Activated T-cell treated with anti-CD3 and anti-CD28 coated beads, Interleukin-2, amount 50 U/mL, for 24 hours (primary cell): ENCODE results near the gene MOB3A.

ENCODE experiments used
- DNase-seq: peaks from one replicate; pipeline ENCODE4 v3.0.0-alpha.2; 2020
- H3K27ac Mint-ChIP-seq: 2 replicates; pipeline ENCODE4 v1.8.0; 2020; ENCODE audit warnings: mild to moderate bottlenecking, mixed read lengths
- H3K27me3 Mint-ChIP-seq: 2 replicates; pipeline ENCODE4 v1.8.0; 2020; ENCODE audit warnings: mixed read lengths
- H3K36me3 Mint-ChIP-seq: 2 replicates; pipeline ENCODE4 v1.8.0; 2020; ENCODE audit warnings: low read depth, mixed read lengths
- H3K4me1 Mint-ChIP-seq: 2 replicates; pipeline ENCODE4 v1.8.0; 2020; ENCODE audit warnings: low read depth, mixed read lengths
- H3K4me3 Mint-ChIP-seq: 2 replicates; pipeline ENCODE4 v1.8.0; 2020; ENCODE audit warnings: mild to moderate bottlenecking, moderate library complexity, mixed read lengths
- H3K9me3 Mint-ChIP-seq: 2 replicates; pipeline ENCODE4 v1.8.0; 2020; ENCODE audit warnings: mixed read lengths

MOB3A gene

GRCh38 chr19:2047076-2047448, 49.1 kb downstream of the MOB3A start:
- DNase-seq, result no peak
- peak overlapping the region; percentile 77 for H3K27ac Mint-ChIP-seq
- H3K9me3 Mint-ChIP-seq, result no peaks in the 10 kb centered on the region
- no peaks in the 10 kb centered on the region for H3K27me3 Mint-ChIP-seq
- H3K4me1 Mint-ChIP-seq, result peaks cover 56% of the 10 kb centered on the region
- peaks cover 55% of the 10 kb centered on the region for H3K36me3 Mint-ChIP-seq
- H3K4me3 Mint-ChIP-seq, result no peak overlapping the region

- Mint-ChIP-seq H3K9me3 (no peaks in the 10 kb centered on the region), H3K27ac (peak overlapping the region; percentile 77), H3K4me3 (no peak overlapping the region), H3K4me1 (peaks cover 52% of the 10 kb centered on the region), H3K36me3 (peaks cover 57% of the 10 kb centered on the region), H3K27me3 (no peaks in the 10 kb centered on the region)
- no peak for DNase-seq
Measured at GRCh38 chr19:2046046-2046907, 49.8 kb downstream of the MOB3A start.

- Mint-ChIP-seq H3K4me1 (peaks cover 57% of the 10 kb centered on the region), H3K36me3 (peaks cover 64% of the 10 kb centered on the region), H3K4me3 (no peak overlapping the region), H3K9me3 (no peaks in the 10 kb centered on the region), H3K27ac (peak overlapping the region; percentile 44), H3K27me3 (no peaks in the 10 kb centered on the region)
- no peak for DNase-seq
Measured at GRCh38 chr19:2045501-2046045, 50.6 kb downstream of the MOB3A start.

- DNase-seq, result no peak
- Mint-ChIP-seq H3K4me3 (no peak overlapping the region), H3K27ac (peak overlapping the region; percentile 84), H3K4me1 (peaks cover 58% of the 10 kb centered on the region), H3K9me3 (no peaks in the 10 kb centered on the region), H3K36me3 (peaks cover 68% of the 10 kb centered on the region), H3K27me3 (no peaks in the 10 kb centered on the region)
Measured at GRCh38 chr19:2044709-2045500, 51.2 kb downstream of the MOB3A start.

- H3K27ac Mint-ChIP-seq, result peak overlapping the region; percentile 61
- DNase-seq, result no peak
- H3K27me3 Mint-ChIP-seq, result no peaks in the 10 kb centered on the region
- peaks cover 51% of the 10 kb centered on the region for H3K4me1 Mint-ChIP-seq
- no peak overlapping the region for H3K4me3 Mint-ChIP-seq
- H3K36me3 Mint-ChIP-seq, result peaks cover 69% of the 10 kb centered on the region
- H3K9me3 Mint-ChIP-seq, result no peaks in the 10 kb centered on the region
Measured at GRCh38 chr19:2043961-2044708, 52.0 kb downstream of the MOB3A start.

GRCh38 chr19:2043251-2043641, 52.9 kb downstream of the MOB3A start:
- peaks cover 68% of the 10 kb centered on the region for H3K36me3 Mint-ChIP-seq
- peaks cover 44% of the 10 kb centered on the region for H3K4me1 Mint-ChIP-seq
- no peaks in the 10 kb centered on the region for H3K27me3 Mint-ChIP-seq
- DNase-seq, result no peak
- H3K4me3 Mint-ChIP-seq, result peak overlapping the region; percentile 75
- H3K27ac Mint-ChIP-seq, result peak overlapping the region; percentile 87
- no peaks in the 10 kb centered on the region for H3K9me3 Mint-ChIP-seq

- H3K4me1 Mint-ChIP-seq, result peaks cover 38% of the 10 kb centered on the region
- H3K4me3 Mint-ChIP-seq, result peak overlapping the region; percentile 75
- DNase-seq, result no peak
- peak overlapping the region; percentile 87 for H3K27ac Mint-ChIP-seq
- no peaks in the 10 kb centered on the region for H3K27me3 Mint-ChIP-seq
- no peaks in the 10 kb centered on the region for H3K9me3 Mint-ChIP-seq
- H3K36me3 Mint-ChIP-seq, result peaks cover 71% of the 10 kb centered on the region
Measured at GRCh38 chr19:2042485-2043250, 53.5 kb downstream of the MOB3A start.

GRCh38 chr19:2041683-2042484, 54.2 kb downstream of the MOB3A start:
- peak overlapping the region; percentile 91 for H3K27ac Mint-ChIP-seq
- peak overlapping the region; percentile 75 for H3K4me3 Mint-ChIP-seq
- peaks cover 69% of the 10 kb centered on the region for H3K36me3 Mint-ChIP-seq
- H3K27me3 Mint-ChIP-seq, result no peaks in the 10 kb centered on the region
- H3K9me3 Mint-ChIP-seq, result no peaks in the 10 kb centered on the region
- DNase-seq, result peak; percentile 100
- peaks cover 30% of the 10 kb centered on the region for H3K4me1 Mint-ChIP-seq

- Mint-ChIP-seq H3K36me3 (peaks cover 64% of the 10 kb centered on the region), H3K27me3 (no peaks in the 10 kb centered on the region)
- DNase-seq, result no peak
Measured at GRCh38 chr19:2041433-2041682, 54.8 kb downstream of the MOB3A start.

GRCh38 chr19:2040647-2041432, 55.3 kb downstream of the MOB3A start:
- Mint-ChIP-seq H3K9me3 (no peaks in the 10 kb centered on the region), H3K27me3 (no peaks in the 10 kb centered on the region), H3K4me3 (peak overlapping the region; percentile 73), H3K36me3 (peaks cover 60% of the 10 kb centered on the region), H3K4me1 (peaks cover 28% of the 10 kb centered on the region), H3K27ac (peak overlapping the region; percentile 91)
- DNase-seq, result no peak

More at GRCh38 chr19:2041433-2041682, 54.8 kb downstream of the MOB3A start:
- H3K4me3 Mint-ChIP-seq, result peak overlapping the region; percentile 73
- peaks cover 28% of the 10 kb centered on the region for H3K4me1 Mint-ChIP-seq
- H3K27ac Mint-ChIP-seq, result peak overlapping the region; percentile 91
- H3K9me3 Mint-ChIP-seq, result no peaks in the 10 kb centered on the region

GRCh38 chr19:2039959-2040646, 56.0 kb downstream of the MOB3A start:
- Mint-ChIP-seq H3K4me3 (no peak overlapping the region), H3K36me3 (peaks cover 55% of the 10 kb centered on the region), H3K27ac (no peak overlapping the region), H3K27me3 (no peaks in the 10 kb centered on the region), H3K4me1 (peaks cover 31% of the 10 kb centered on the region), H3K9me3 (peaks cover 3% of the 10 kb centered on the region)
- DNase-seq, result no peak
